Islet precursor cell (in vitro differentiated cells): ENCODE measurements around the gene HS3ST1.
A peak's percentile ranks its signal among the peaks of the same experiment; 100 is the strongest.

Source experiments
- DNase-seq: peaks from one replicate; pipeline ENCODE4 v3.0.0-alpha.2; 2018

The HS3ST1 gene

GRCh38 chr4:11428231-11428898 lies at the start of gene HS3ST1:
HS3ST1 (minus strand) TSS chr4:11428894; CDS start chr4:11400005, 28,889 bp downstream.
- no peak for DNase-seq

- no peak for DNase-seq
Measured at GRCh38 chr4:11475871-11476270, 47.2 kb upstream of the HS3ST1 start.

GRCh38 chr4:11474146-11474545 lies 45.5 kb upstream of the HS3ST1 start:
- DNase-seq = no peak

- no peak for DNase-seq
Measured at GRCh38 chr4:11472535-11472934, 43.8 kb upstream of the HS3ST1 start.

GRCh38 chr4:11471618-11472017 lies 42.9 kb upstream of the HS3ST1 start:
- no peak for DNase-seq

GRCh38 chr4:11471046-11471441 lies 42.4 kb upstream of the HS3ST1 start:
- DNase-seq = no peak

- DNase-seq = peak; percentile 57
Measured at GRCh38 chr4:11470438-11471045, 41.8 kb upstream of the HS3ST1 start.

- no peak for DNase-seq
Measured at GRCh38 chr4:11469650-11470437, 41.1 kb upstream of the HS3ST1 start.

GRCh38 chr4:11468901-11469300 lies 40.2 kb upstream of the HS3ST1 start:
- DNase-seq = peak; percentile 56

- no peak for DNase-seq
Measured at GRCh38 chr4:11467931-11468330, 39.2 kb upstream of the HS3ST1 start.

GRCh38 chr4:11463707-11464106 lies 35.0 kb upstream of the HS3ST1 start:
- no peak for DNase-seq

- no peak for DNase-seq
Measured at GRCh38 chr4:11456401-11456800, 27.7 kb upstream of the HS3ST1 start.

- no peak for DNase-seq
Measured at GRCh38 chr4:11455201-11455835, 26.6 kb upstream of the HS3ST1 start.

- no peak for DNase-seq
Measured at GRCh38 chr4:11451716-11452115, 23.0 kb upstream of the HS3ST1 start.

GRCh38 chr4:11446155-11446811 lies 17.6 kb upstream of the HS3ST1 start:
- DNase-seq = no peak

- no peak for DNase-seq
Measured at GRCh38 chr4:11441194-11441556, 12.5 kb upstream of the HS3ST1 start.

- DNase-seq = no peak
Measured at GRCh38 chr4:11440481-11441193, 11.9 kb upstream of the HS3ST1 start.

GRCh38 chr4:11439836-11440235 lies 11.1 kb upstream of the HS3ST1 start:
- no peak for DNase-seq

GRCh38 chr4:11438647-11439046 lies 10.0 kb upstream of the HS3ST1 start:
- no peak for DNase-seq

- DNase-seq = no peak
Measured at GRCh38 chr4:11436673-11437072, 8.0 kb upstream of the HS3ST1 start.

- no peak for DNase-seq
Measured at GRCh38 chr4:11436084-11436483, 7.4 kb upstream of the HS3ST1 start.

GRCh38 chr4:11435557-11435956 lies 6.9 kb upstream of the HS3ST1 start:
- DNase-seq = no peak
